GM23338 (cell line): ENCODE results near the gene EXOSC7.

Source experiments
- CTCF ChIP-seq, 2 experiments: fragments of 200-600 bp in 1 of 2; sonication (generic) in 1 of 2; conservative IDR thresholded peaks; 2 replicates each; pipeline versions ENCODE4 v1.5.1 to v1.6.1; 2016 to 2017; ENCODE audit warnings: antibody characterized with exemption in 2 of 2, low read depth in 2 of 2, mild to moderate bottlenecking in 2 of 2, moderate library complexity in 1 of 2
- POLR2AphosphoS5 ChIP-seq: IDR thresholded peaks from 2 replicates; pipeline ENCODE4 v1.6.1; 2016; ENCODE audit warnings: antibody characterized with exemption, low read depth
- ZNF462 ChIP-seq: fragments of 250-450 bp; sonication (Bioruptor Pico); IDR thresholded peaks from 2 replicates; pipeline ENCODE4 v1.5.0; 2020; ENCODE audit warnings: mild to moderate bottlenecking, moderate library complexity

GRCh38 chr3:44960387-44961026, 15.5 kb upstream of the EXOSC7 start:
- no peak for TF ChIP-seq CTCF (conservative IDR thresholded peaks at IDR 0.05; ENCODE audit: low read depth in 2 of 2)
- TF ChIP-seq POLR2AphosphoS5, result no peak
- TF ChIP-seq ZNF462 (CRISPR knock-in tag), result no peak
